HepG2 (cell line): Measurements from ENCODE around the gene RBM23. TPM values are rescaled to one million over a fixed set of nuclear protein-coding genes. Genes with fewer than 3 reads are reported as not detected.
A peak's percentile ranks its signal among the peaks of the same experiment; 100 is the strongest.

Source experiments
- ARNTL ChIP-seq: sonication (generic); formaldehyde crosslinking; IDR thresholded peaks from 2 replicates; pipeline ENCODE4 v1.4.0; 2020; ENCODE audit warnings: mild to moderate bottlenecking, missing genetic modification reagents
- DR1 ChIP-seq: sonication (generic); formaldehyde crosslinking; IDR thresholded peaks from 2 replicates; pipeline ENCODE4 v1.8.0; 2021; ENCODE audit warnings: mild to moderate bottlenecking, missing genetic modification reagents, inconsistent platforms
- EP300 ChIP-seq, 3 experiments: sonication (generic) in 1 of 3; formaldehyde crosslinking in 1 of 3; IDR thresholded peaks; 2 replicates each; pipeline versions ENCODE4 v1.5.1 to v1.6.1; 2011 to 2020; ENCODE audit warnings: low read depth in 2 of 3, low read length in 2 of 3, borderline replicate concordance in 1 of 3, improper control_type of control experiment in 1 of 3, mild to moderate bottlenecking in 1 of 3, missing genetic modification reagents in 1 of 3, moderate library complexity in 1 of 3
- FOXK2 ChIP-seq: fragments of 450-650 bp; IDR thresholded peaks from 2 replicates; pipeline ENCODE4 v1.6.1; 2016
- GLMP ChIP-seq: sonication (generic); formaldehyde crosslinking; IDR thresholded peaks from 2 replicates; pipeline ENCODE4 v1.9.0; 2021; ENCODE audit warnings: missing genetic modification reagents, mild to moderate bottlenecking, borderline replicate concordance
- HMGXB4 ChIP-seq, 2 experiments: sonication (generic) in 1 of 2; formaldehyde crosslinking in 1 of 2; IDR thresholded peaks; 2 replicates each; pipeline versions ENCODE4 v1.4.0 to v1.6.1; 2018 to 2020; ENCODE audit warnings: missing genetic modification reagents in 2 of 2, borderline replicate concordance in 1 of 2, low read depth in 1 of 2, mild to moderate bottlenecking in 1 of 2, missing biosample characterization in 1 of 2
- HOXA9 ChIP-seq: sonication (generic); formaldehyde crosslinking; IDR thresholded peaks from 2 replicates; pipeline ENCODE4 v1.8.1; 2022; ENCODE audit warnings: missing genetic modification reagents, mild to moderate bottlenecking, moderate library complexity, borderline replicate concordance
- NFYB ChIP-seq: sonication (generic); formaldehyde crosslinking; IDR thresholded peaks from 2 replicates; pipeline ENCODE4 v1.4.0; 2020; ENCODE audit warnings: missing genetic modification reagents
- ZFP90 ChIP-seq: sonication (generic); formaldehyde crosslinking; IDR thresholded peaks from 2 replicates; pipeline ENCODE4 v1.8.0; 2022; ENCODE audit warnings: missing genetic modification reagents, mild to moderate bottlenecking, inconsistent platforms, borderline replicate concordance
- ZNF17 ChIP-seq: sonication (generic); formaldehyde crosslinking; IDR thresholded peaks from 2 replicates; pipeline ENCODE4 v1.5.0; 2020; ENCODE audit warnings: mild to moderate bottlenecking, missing genetic modification reagents
- ZNF234 ChIP-seq: sonication (generic); formaldehyde crosslinking; conservative IDR thresholded peaks from 2 replicates; pipeline ENCODE4 v1.5.1; 2020; ENCODE audit warnings: mild to moderate bottlenecking, missing genetic modification reagents
- ZNF235 ChIP-seq: sonication (generic); formaldehyde crosslinking; IDR thresholded peaks from 2 replicates; pipeline ENCODE4 v1.8.1; 2023; ENCODE audit warnings: mild to moderate bottlenecking, missing genetic modification reagents, borderline replicate concordance
- ZNF547 ChIP-seq: sonication (generic); formaldehyde crosslinking; IDR thresholded peaks from 2 replicates; pipeline ENCODE4 v1.5.1; 2020; ENCODE audit warnings: mild to moderate bottlenecking, missing genetic modification reagents
- ZNF639 ChIP-seq: conservative IDR thresholded peaks from 2 replicates; pipeline ENCODE4 v1.6.1; 2018; ENCODE audit warnings: missing genetic modification reagents
- ZNF704 ChIP-seq: sonication (generic); formaldehyde crosslinking; IDR thresholded peaks from 2 replicates; pipeline ENCODE4 v1.8.1; 2023; ENCODE audit warnings: mild to moderate bottlenecking, inconsistent platforms, moderate library complexity, missing genetic modification reagents, borderline replicate concordance
- ZNF790 ChIP-seq: sonication (generic); formaldehyde crosslinking; IDR thresholded peaks from 2 replicates; pipeline ENCODE4 v1.8.0; 2022; ENCODE audit warnings: missing genetic modification reagents, mild to moderate bottlenecking, borderline replicate concordance
- polyA plus RNA-seq, 8 experiments: library from polyadenylated mRNA; depleted of rRNA in 3 of 8; stranded (reverse) in 7 of 8; unstranded in 1 of 8; fragments of >200 nt; fragmentation: Illumina TruSeq in 4 of 8; extraction: Trizol in 4 of 8; gene quantifications; 2 replicates each; pipeline versions ENCODE4 v1.2.1 to v1.2.3, GENCODE V29; 2011 to 2016; ENCODE audit warnings: low read depth in 4 of 8, missing spikeins in 1 of 8, mixed read lengths in 1 of 8; ENCODE audit not compliant: insufficient read depth in 1 of 8
- total RNA-seq, 5 experiments: library from RNA; depleted of rRNA; stranded (reverse); fragments of >200 nt; fragmentation: Illumina TruSeq; extraction: Trizol; gene quantifications; 2 replicates each; pipeline ENCODE4 v1.2.3, GENCODE V29; 2016; ENCODE audit warnings: low read depth in 1 of 5

The RBM23 gene
- total and polyA plus RNA-seq, 2 of the 13 experiments (the other 11 are each of a cell fraction or from before 2014, with no cell fraction given) = 1.5 to 2.1 TPM

- TF ChIP-seq ZNF704 (CRISPR knock-in tag) (peak; percentile 99), FOXK2 (0 out of 2 replicates have a peak, but pooled peaks have one; percentile 35), NFYB (CRISPR knock-in tag) (peak; percentile 36), HMGXB4 (CRISPR knock-in tag; IDR thresholded peaks at IDR 0.05; ENCODE audit: borderline replicate concordance in 1 of 2, low read depth in 1 of 2) (peak; percentile 95 to 97), ZNF17 (CRISPR knock-in tag) (no peak), GLMP (CRISPR knock-in tag) (no peak), ZNF235 (peak; percentile 91; the same call in 1 of the 2 replicates), ZNF234 (no peak; the same call in 1 of the 2 replicates), DR1 (no peak), ZNF547 (CRISPR knock-in tag) (peak; percentile 98), ARNTL (CRISPR knock-in tag) (peak; percentile 92), ZNF639 (CRISPR knock-in tag) (peak; percentile 88), HOXA9 (CRISPR knock-in tag) (0 out of 2 replicates have a peak, but pooled peaks have one; percentile 4), ZFP90 (CRISPR knock-in tag) (no peak), EP300 (IDR thresholded peaks at IDR 0.05; ENCODE audit: low read depth in 2 of 2, low read length in 2 of 2) (peak in 1 of 2 experiments; percentile 86; a peak in 2 of 4 replicates), EP300 (CRISPR knock-in tag; IDR thresholded peaks at IDR 0.05; ENCODE audit: borderline replicate concordance) (peak; percentile 86), ZNF790 (CRISPR knock-in tag) (peak; percentile 78; the same call in 1 of the 2 replicates)
Measured at GRCh38 chr14:22871224-22872032, 47.5 kb downstream of the RBM23 start, which contains the start of gene LRP10 (continued).
